Activated naive CD4-positive, alpha-beta T cell treated with anti-CD3 and anti-CD28 coated beads for 36 hours (primary cell): ENCODE measurements around the gene GLIS1. TPM values are rescaled to one million over a fixed set of nuclear protein-coding genes. Genes with fewer than 3 reads are reported as not detected.

Experiments used
- CTCF ChIA-PET: fragments of 350-600 bp; sonication (Branson Sonifier 250); formaldehyde crosslinking; loops from one replicate; lab custom pipeline; 2021; ENCODE audit warnings: antibody characterized with exemption; lab: Charles Lee
- DNase-seq: peaks from one replicate; pipeline ENCODE4 v3.0.0-alpha.2; 2020
- H3K27ac Mint-ChIP-seq: one replicate; pipeline ENCODE4 v1.8.0; 2021; ENCODE audit warnings: mild to moderate bottlenecking, mixed read lengths
- H3K27me3 Mint-ChIP-seq: one replicate; pipeline ENCODE4 v1.8.0; 2021; ENCODE audit warnings: low read depth, mixed read lengths
- H3K36me3 Mint-ChIP-seq: one replicate; pipeline ENCODE4 v1.8.0; 2021; ENCODE audit warnings: low read depth, mixed read lengths
- H3K4me1 Mint-ChIP-seq: one replicate; pipeline ENCODE4 v1.8.0; 2021; ENCODE audit warnings: low read depth, mixed read lengths
- H3K4me3 Mint-ChIP-seq: one replicate; pipeline ENCODE4 v1.8.0; 2021; ENCODE audit warnings: mild to moderate bottlenecking, moderate library complexity, mixed read lengths
- H3K9me3 Mint-ChIP-seq: one replicate; pipeline ENCODE4 v1.8.0; 2021; ENCODE audit warnings: mixed read lengths
- intact Hi-C: fragments of 100-400 bp; cut with micrococcal nuclease; formaldehyde crosslinking; loops from one replicate; pipeline ENCODE4 v1.15.1; 2023
- total RNA-seq, 2 experiments: library from RNA; stranded (reverse); gene quantifications; one replicate each; pipeline ENCODE4 v1.2.3, GENCODE V29; 2021

The GLIS1 gene
- total RNA-seq: not detected

GRCh38 chr1:53739109-53739681 lies at the start of gene GLIS1:
GLIS1 (minus strand) TSS chr1:53739164; CDS start chr1:53738064, 1,100 bp downstream.
- Mint-ChIP-seq H3K36me3 (no peaks in the 10 kb centered on the region), H3K4me3 (peak within 1 kb of the TSS; percentile 36), H3K27ac (no peak within 1 kb of the TSS), H3K4me1 (no peaks in the 10 kb centered on the region), H3K9me3 (peaks cover 5% of the 10 kb centered on the region), H3K27me3 (peaks cover 42% of the 10 kb centered on the region)
- peak; percentile 36 for DNase-seq
- CTCF ChIA-PET: no interaction called here
- intact Hi-C loops: no loop called here

GRCh38 chr1:53787655-53788054 lies 48.7 kb upstream of the GLIS1 start:
- Mint-ChIP-seq H3K4me3 (no peak overlapping the region), H3K36me3 (peaks cover 41% of the 10 kb centered on the region), H3K27ac (no peak overlapping the region), H3K4me1 (peaks cover 3% of the 10 kb centered on the region), H3K27me3 (no peaks in the 10 kb centered on the region), H3K9me3 (no peaks in the 10 kb centered on the region)
- DNase-seq: no peak
- intact Hi-C loops: no loop called here
- CTCF ChIA-PET: interaction anchor here (1.0 kb wide), 1 partner anchor 73 kb away, joined by 3 read pairs; no protein-coding TSS in a partner anchor

DNA sequence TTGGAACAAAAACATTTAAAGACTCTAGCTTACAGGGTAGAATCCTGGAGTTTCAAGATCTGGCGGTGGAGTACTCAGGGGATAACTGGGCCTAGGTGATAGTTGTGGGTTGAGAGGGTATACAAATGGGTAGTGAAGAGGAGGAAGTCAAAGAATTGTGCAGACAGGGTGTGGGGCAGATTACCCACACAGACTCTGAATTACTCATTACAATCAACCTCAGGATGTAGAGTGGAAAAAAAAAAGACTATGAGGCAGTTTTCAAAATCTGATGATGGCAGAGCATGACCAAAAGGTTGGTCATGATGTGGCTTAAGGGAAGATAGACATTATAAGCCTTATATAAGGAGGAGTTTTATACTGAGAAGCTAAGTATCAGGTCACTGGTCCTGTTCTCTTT lies 44.1 kb upstream of the GLIS1 start:
- H3K4me1 Mint-ChIP-seq: peaks cover 3% of the 10 kb centered on the region
- CTCF ChIA-PET: no interaction called here
- H3K36me3 Mint-ChIP-seq: peaks cover 41% of the 10 kb centered on the region
- H3K27me3 Mint-ChIP-seq: no peaks in the 10 kb centered on the region
- H3K9me3 Mint-ChIP-seq: no peaks in the 10 kb centered on the region
- no peak for DNase-seq
- intact Hi-C loops: no loop called here
- H3K4me3 Mint-ChIP-seq: no peak overlapping the region
- H3K27ac Mint-ChIP-seq: no peak overlapping the region

GRCh38 chr1:53781654-53782053 lies 42.7 kb upstream of the GLIS1 start:
- H3K27me3 Mint-ChIP-seq: no peaks in the 10 kb centered on the region
- intact Hi-C loops: no loop called here
- no peak for DNase-seq
- H3K36me3 Mint-ChIP-seq: peaks cover 38% of the 10 kb centered on the region
- no peak overlapping the region for H3K27ac Mint-ChIP-seq
- no peak overlapping the region for H3K4me3 Mint-ChIP-seq
- H3K9me3 Mint-ChIP-seq: no peaks in the 10 kb centered on the region
- CTCF ChIA-PET: interaction anchor here (1.0 kb wide), 1 partner anchor 44 kb away, joined by 4 read pairs; no protein-coding TSS in a partner anchor
- H3K4me1 Mint-ChIP-seq: peaks cover 3% of the 10 kb centered on the region

DNA sequence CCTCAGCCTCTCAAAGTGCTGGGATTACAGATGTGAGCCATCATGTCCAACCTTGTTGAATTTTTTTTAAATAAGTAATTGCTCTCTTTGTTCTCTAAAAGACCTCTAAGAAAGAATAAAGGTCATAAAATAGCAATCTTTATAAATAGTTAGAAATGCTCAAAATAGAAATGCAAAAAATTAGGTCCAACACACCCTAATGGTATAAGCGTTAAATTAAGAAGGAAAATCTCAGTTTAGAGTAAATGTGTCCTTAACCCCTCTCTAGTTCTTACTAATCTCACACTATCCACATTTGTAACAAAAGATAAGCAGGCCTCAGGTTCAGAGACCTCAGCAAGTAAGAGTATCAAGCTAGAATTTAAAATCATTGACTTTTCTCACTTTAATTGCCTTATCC lies 38.3 kb upstream of the GLIS1 start:
- no peak overlapping the region for H3K27ac Mint-ChIP-seq
- intact Hi-C loops: no loop called here
- H3K4me1 Mint-ChIP-seq: no peaks in the 10 kb centered on the region
- CTCF ChIA-PET: no interaction called here
- no peak overlapping the region for H3K4me3 Mint-ChIP-seq
- H3K9me3 Mint-ChIP-seq: no peaks in the 10 kb centered on the region
- H3K27me3 Mint-ChIP-seq: no peaks in the 10 kb centered on the region
- no peak for DNase-seq
- H3K36me3 Mint-ChIP-seq: peaks cover 30% of the 10 kb centered on the region

GRCh38 chr1:53771648-53772047 lies 32.7 kb upstream of the GLIS1 start:
- CTCF ChIA-PET: interaction anchor here (1.0 to 2.2 kb wide), 2 partner anchors 18 to 41 kb away, joined by 3 to 5 read pairs; no protein-coding TSS in a partner anchor
- intact Hi-C loops: no loop called here
- no peaks in the 10 kb centered on the region for H3K27me3 Mint-ChIP-seq
- DNase-seq: no peak
- no peak overlapping the region for H3K4me3 Mint-ChIP-seq
- H3K36me3 Mint-ChIP-seq: peaks cover 45% of the 10 kb centered on the region
- H3K4me1 Mint-ChIP-seq: peaks cover 13% of the 10 kb centered on the region
- no peaks in the 10 kb centered on the region for H3K9me3 Mint-ChIP-seq
- no peak overlapping the region for H3K27ac Mint-ChIP-seq

GRCh38 chr1:53769780-53770179 lies 30.8 kb upstream of the GLIS1 start:
- no peak overlapping the region for H3K4me3 Mint-ChIP-seq
- intact Hi-C loops: no loop called here
- DNase-seq: no peak
- CTCF ChIA-PET: no interaction called here
- no peak overlapping the region for H3K27ac Mint-ChIP-seq
- H3K27me3 Mint-ChIP-seq: no peaks in the 10 kb centered on the region
- peaks cover 15% of the 10 kb centered on the region for H3K4me1 Mint-ChIP-seq
- H3K36me3 Mint-ChIP-seq: peaks cover 57% of the 10 kb centered on the region
- no peaks in the 10 kb centered on the region for H3K9me3 Mint-ChIP-seq

DNA sequence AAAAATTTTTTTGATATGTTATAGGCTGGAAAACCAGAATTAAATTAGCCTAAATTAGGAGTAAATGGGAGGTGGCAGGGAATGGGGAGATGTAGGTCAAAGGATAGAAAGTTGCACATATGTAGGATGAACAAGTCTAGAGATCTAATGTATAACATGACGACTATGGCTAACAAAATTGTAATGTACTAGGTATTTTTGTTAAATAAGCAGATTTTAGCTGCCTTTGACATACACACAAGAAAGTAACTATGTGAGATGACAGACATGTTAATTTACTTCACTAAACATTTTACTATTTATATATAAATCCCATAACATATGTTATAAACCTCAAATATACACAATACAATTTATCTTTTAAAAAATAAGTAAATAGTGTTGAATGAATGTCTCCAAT lies 30.2 kb upstream of the GLIS1 start:
- intact Hi-C loops: no loop called here
- peaks cover 15% of the 10 kb centered on the region for H3K4me1 Mint-ChIP-seq
- no peak for DNase-seq
- H3K27me3 Mint-ChIP-seq: no peaks in the 10 kb centered on the region
- H3K36me3 Mint-ChIP-seq: peaks cover 58% of the 10 kb centered on the region
- CTCF ChIA-PET: no interaction called here
- no peak overlapping the region for H3K4me3 Mint-ChIP-seq
- H3K9me3 Mint-ChIP-seq: no peaks in the 10 kb centered on the region
- no peak overlapping the region for H3K27ac Mint-ChIP-seq

GRCh38 chr1:53766831-53767405 lies 28.0 kb upstream of the GLIS1 start:
- H3K27me3 Mint-ChIP-seq: no peaks in the 10 kb centered on the region
- CTCF ChIA-PET: interaction anchor here (0.6 to 1.3 kb wide), 3 partner anchors 12 to 13 kb away, joined by 3 to 5 read pairs (median 4); no protein-coding TSS in a partner anchor
- DNase-seq: no peak
- intact Hi-C loops: no loop called here
- peaks cover 15% of the 10 kb centered on the region for H3K4me1 Mint-ChIP-seq
- H3K36me3 Mint-ChIP-seq: peaks cover 64% of the 10 kb centered on the region
- peaks cover 8% of the 10 kb centered on the region for H3K9me3 Mint-ChIP-seq
- H3K27ac Mint-ChIP-seq: no peak overlapping the region
- no peak overlapping the region for H3K4me3 Mint-ChIP-seq

DNA sequence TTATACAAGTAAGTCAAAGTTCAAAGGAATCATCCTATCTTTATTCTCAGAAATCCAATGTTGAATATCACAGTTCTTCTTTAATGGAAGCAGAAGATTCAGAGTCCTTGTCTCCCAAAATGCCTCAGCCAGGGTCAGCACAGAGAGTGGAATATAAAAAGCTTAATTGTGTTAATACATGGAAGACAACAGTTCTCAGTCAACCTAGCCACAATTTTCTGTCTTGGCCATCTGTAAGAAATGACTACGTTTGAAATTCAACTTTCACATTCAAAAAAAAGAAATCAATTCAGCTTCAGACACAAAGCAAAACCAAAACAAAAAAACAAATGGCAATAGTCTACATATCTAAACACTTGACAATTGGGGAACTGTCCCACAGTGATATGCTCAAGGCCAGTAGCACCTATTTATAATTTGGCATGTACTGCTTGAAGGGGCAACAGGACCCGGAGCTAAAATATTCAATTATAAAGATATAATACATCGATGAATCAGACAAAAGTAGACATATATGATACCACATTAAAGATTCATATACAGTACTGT lies 27.3 kb upstream of the GLIS1 start:
- no peak for DNase-seq
- intact Hi-C loops: no loop called here
- Mint-ChIP-seq H3K4me3 (no peak overlapping the region), H3K36me3 (peaks cover 62% of the 10 kb centered on the region), H3K27me3 (no peaks in the 10 kb centered on the region), H3K4me1 (peaks cover 15% of the 10 kb centered on the region), H3K27ac (no peak overlapping the region), H3K9me3 (peaks cover 9% of the 10 kb centered on the region)
- CTCF ChIA-PET: interaction anchor here (0.6 to 1.3 kb wide), 2 partner anchors 13 kb away, joined by 3 to 4 read pairs; no protein-coding TSS in a partner anchor

DNA sequence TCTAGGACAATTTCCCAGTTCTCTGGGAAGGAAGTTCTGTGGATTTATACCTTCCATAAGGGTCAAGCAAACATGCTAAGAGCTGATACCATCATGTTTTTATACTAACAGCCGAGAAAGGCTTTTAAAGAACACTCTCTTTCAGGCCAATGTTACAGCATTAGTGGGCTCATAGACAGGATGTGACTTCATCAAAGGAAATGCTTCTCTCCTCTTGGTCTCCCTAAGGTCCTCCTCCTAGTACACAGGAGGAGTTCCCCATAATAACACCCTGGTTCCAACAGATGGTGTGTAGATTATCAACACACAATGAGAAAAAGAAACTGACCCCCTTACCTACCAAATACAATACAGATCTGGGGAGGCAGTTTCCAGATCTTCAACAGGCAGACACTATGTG lies 26.7 kb upstream of the GLIS1 start:
- peaks cover 9% of the 10 kb centered on the region for H3K9me3 Mint-ChIP-seq
- H3K4me1 Mint-ChIP-seq: peaks cover 12% of the 10 kb centered on the region
- no peak for DNase-seq
- no peaks in the 10 kb centered on the region for H3K27me3 Mint-ChIP-seq
- intact Hi-C loops: no loop called here
- CTCF ChIA-PET: interaction anchor here (1.3 kb wide), 1 partner anchor 12 kb away, joined by 4 read pairs; no protein-coding TSS in a partner anchor
- no peak overlapping the region for H3K27ac Mint-ChIP-seq
- H3K36me3 Mint-ChIP-seq: peaks cover 57% of the 10 kb centered on the region
- H3K4me3 Mint-ChIP-seq: no peak overlapping the region

- CTCF ChIA-PET: interaction anchor here (0.5 to 1.6 kb wide), 2 partner anchors 9 to 892 kb away, joined by 3 to 5 read pairs; no protein-coding TSS in a partner anchor
- intact Hi-C loops: no loop called here
- no peak for DNase-seq
- Mint-ChIP-seq H3K27me3 (no peaks in the 10 kb centered on the region), H3K9me3 (peaks cover 9% of the 10 kb centered on the region), H3K27ac (no peak overlapping the region), H3K36me3 (peaks cover 54% of the 10 kb centered on the region), H3K4me3 (no peak overlapping the region), H3K4me1 (peaks cover 12% of the 10 kb centered on the region)
Measured at GRCh38 chr1:53763911-53764310, 24.9 kb upstream of the GLIS1 start.
